ENCODE data around the gene MAP3K21.

MAP3K21 gene

GRCh38 chr1:233326319-233326718, 1.2 kb upstream of the MAP3K21 start:
- no peak for DNase-seq (ENCODE audit: low read depth in 2 of 2)

GRCh38 chr1:233326811-233327650, 493 bp upstream of the MAP3K21 start:
- DNase-seq (ENCODE audit: low read depth in 2 of 2): peak; percentile 69 to 76

- DNase-seq (ENCODE audit: low read depth in 2 of 2): no peak
These were observed 808 bp downstream of the MAP3K21 start for GRCh38 chr1:233328142-233328921.

GRCh38 chr1:233331676-233332519, 4.4 kb downstream of the MAP3K21 start:
- no peak for DNase-seq (ENCODE audit: low read depth in 2 of 2)

GRCh38 chr1:233333086-233333485, 5.6 kb downstream of the MAP3K21 start:
- DNase-seq (ENCODE audit: low read depth in 2 of 2): no peak

- no peak for DNase-seq (ENCODE audit: low read depth in 2 of 2)
These were observed 6.6 kb downstream of the MAP3K21 start for GRCh38 chr1:233334092-233334491.

- DNase-seq (ENCODE audit: low read depth in 2 of 2): no peak
These were observed 9.3 kb downstream of the MAP3K21 start for GRCh38 chr1:233336554-233337456.

GRCh38 chr1:233337505-233337904, 10.0 kb downstream of the MAP3K21 start:
- DNase-seq (ENCODE audit: low read depth in 2 of 2): no peak

- DNase-seq (ENCODE audit: low read depth in 2 of 2): no peak
These were observed 10.6 kb downstream of the MAP3K21 start for GRCh38 chr1:233338102-233338501.

GRCh38 chr1:233340031-233340555, 12.6 kb downstream of the MAP3K21 start:
- no peak for DNase-seq (ENCODE audit: low read depth in 2 of 2)

GRCh38 chr1:233340966-233341516, 13.5 kb downstream of the MAP3K21 start:
- no peak for DNase-seq (ENCODE audit: low read depth in 2 of 2)

GRCh38 chr1:233342086-233342485, 14.6 kb downstream of the MAP3K21 start:
- no peak for DNase-seq (ENCODE audit: low read depth in 2 of 2)

GRCh38 chr1:233343262-233343661, 15.7 kb downstream of the MAP3K21 start:
- no peak for DNase-seq (ENCODE audit: low read depth in 2 of 2)

- no peak for DNase-seq (ENCODE audit: low read depth in 2 of 2)
These were observed 19.8 kb downstream of the MAP3K21 start for GRCh38 chr1:233347338-233347737.

- no peak for DNase-seq (ENCODE audit: low read depth in 2 of 2)
These were observed 21.6 kb downstream of the MAP3K21 start for GRCh38 chr1:233349137-233349536.

GRCh38 chr1:233354983-233355382, 27.5 kb downstream of the MAP3K21 start:
- DNase-seq (ENCODE audit: low read depth in 2 of 2): no peak

- no peak for DNase-seq (ENCODE audit: low read depth in 2 of 2)
These were observed 28.5 kb downstream of the MAP3K21 start for GRCh38 chr1:233355841-233356704.

- DNase-seq (ENCODE audit: low read depth in 2 of 2): no peak
These were observed 29.1 kb downstream of the MAP3K21 start for GRCh38 chr1:233356705-233356987.

- no peak for DNase-seq (ENCODE audit: low read depth in 2 of 2)
These were observed 30.3 kb downstream of the MAP3K21 start for GRCh38 chr1:233357595-233358397.

Data from stimulated activated CD4-positive, alpha-beta T cell treated with anti-CD3 and anti-CD28 coated beads, Interleukin-1b, Interleukin-23, amount 100 ng/mL, for 1 hour (primary cell).